Heart right ventricle (tissue), 16 donors: ENCODE results near the gene PIK3C3. TPM values are rescaled to one million over a fixed set of nuclear protein-coding genes. Genes with fewer than 3 reads are reported as not detected.

Experiments
- ATAC-seq, 8 donors: fragments of 200-7000 bp; cut with Tn5 transposase; one replicate each; pipeline ENCODE4 v1.9.1; 2020; ENCODE audit warnings: mild to moderate bottlenecking in 8 of 8, moderate library complexity in 8 of 8, moderate number of reproducible peaks in 1 of 8
- DNase-seq, 2 donors: peaks; one replicate each; pipeline ENCODE4 v3.0.0-alpha.2; 2020
- H3K27ac ChIP-seq, 10 donors: fragments of 200-600 bp; sonication (generic) in 2 of 10; one replicate each; pipeline versions ENCODE4 v1.5.0 to v1.8.0; 2020 to 2022; ENCODE audit warnings: mild to moderate bottlenecking in 3 of 10
- H3K27me3 ChIP-seq, 7 donors: fragments of 200-600 bp; one replicate each; pipeline ENCODE4 v1.8.0; 2021 to 2022; ENCODE audit warnings: mild to moderate bottlenecking in 2 of 7
- H3K36me3 ChIP-seq, 9 donors: fragments of 200-600 bp; sonication (generic) in 1 of 9; one replicate each; pipeline versions ENCODE4 v1.5.0 to v1.8.0; 2020 to 2022; ENCODE audit warnings: mild to moderate bottlenecking in 2 of 9
- H3K4me1 ChIP-seq, 9 donors: fragments of 200-600 bp; sonication (generic) in 1 of 9; one replicate each; pipeline versions ENCODE4 v1.5.0 to v1.8.0; 2020 to 2022; ENCODE audit warnings: mild to moderate bottlenecking in 4 of 9
- H3K4me3 ChIP-seq, 10 donors: fragments of 200-600 bp; sonication (generic) in 2 of 10; one replicate each; pipeline versions ENCODE4 v1.5.0 to v1.8.0; 2020 to 2022; ENCODE audit warnings: mild to moderate bottlenecking in 7 of 10, moderate library complexity in 2 of 10
- H3K9me3 ChIP-seq, 11 donors: fragments of 200-600 bp in 10 of 11; sonication (generic) in 2 of 11; one replicate each; pipeline versions ENCODE4 v1.5.0 to v1.8.0; 2013 to 2022; ENCODE audit warnings: mild to moderate bottlenecking in 2 of 11, control low read depth in 1 of 11, moderate library complexity in 1 of 11
- CTCF ChIP-seq, 9 donors: fragments of 200-600 bp; sonication (generic) in 2 of 9; IDR thresholded peaks; one replicate each; pipeline versions ENCODE4 v1.5.0 to v1.8.0; 2021 to 2022; ENCODE audit warnings: antibody characterized with exemption in 9 of 9, mild to moderate bottlenecking in 5 of 9, moderate library complexity in 1 of 9
- WGBS, 2 donors: extraction: QIAGEN DNeasy Blood & Tissue Kit; methylation state at CpG; one replicate each; pipeline ENCODE4 v1.1.7; 2013; ENCODE audit warnings: inconsistent platforms in 1 of 2; 5-methylcytosine and 5-hydroxymethylcytosine counted together
- intact Hi-C, 10 donors: fragments of 100-400 bp; cut with DNase I; formaldehyde crosslinking; loops; one replicate each; pipeline versions ENCODE4 v1.11.1 to v1.14.2; 2022
- polyA plus RNA-seq, 2 donors: library from polyadenylated mRNA; stranded (reverse); fragments of 200-250 nt; gene quantifications; one replicate each; pipeline ENCODE4 v1.2.3, GENCODE V29; 2013
- total RNA-seq, 10 donors: library from RNA; stranded (reverse); fragmentation: NEBNext Ultra II Directional in 3 of 10; extraction: Animal tissue kit (Norgen Biotek cat#: 25700) in 3 of 10; gene quantifications; one replicate each; pipeline versions ENCODE4 v1.2.1 to v1.2.4, GENCODE V29; 2021 to 2023
- donor health status: Arrhythmogenic right ventricular cardiomyopathy.
- donor health status: ischemic (EF 13 %, LVEDD 7.1; RV severe dilation, severe dysfunction).
- donor health status: healthy with polysubstance abuse.
- donor health status: DM: no; HTN: yes; CAD: no.
- donor health status: DM: no; HTN: no; CAD: no.
- donor health status: ischemic (EF 25% LVEDD 6.9; RV normal size, moderate dysfunction).
- donor health status: ischemic (EF 25% LVEDD 5.7; RV mildly dilated, moderate dysfunction).
- donor health status: healthy.
- donor health status: DM: yes; HTN: yes; CAD: no.
- donor health status: Ischemic cardiomyopathy.
- donor health status: ischemic (EF 35%, LVEDD 5.7; RV mildly dilated, moderate dysfunction).
- donor health status: nonischemic (EF 11% LVEDD 7.7; RV severe dilation, severe dysfunction).
- donor health status: DM: yes; HTN: yes; CAD: no.
- donor health status: PGD.
- donor health status: ischemic (EF 29% LVEDD 5.4; RV normal size, mild dysfunction).
- donor health status: nonischemic (EF 23%, LVEDD 6.1; RV moderate dilation, normal function).

PIK3C3 gene
- total and polyA plus RNA-seq, 12 donors, result 20.8 to 41.4 (median 30.9) TPM

GRCh38 chr18:42067518-42067917 lies 112.5 kb downstream of the PIK3C3 start:
- Histone ChIP-seq H3K4me1 (no peaks in the 10 kb centered on the region), H3K36me3 (peaks cover 0 to 87% (median 22%) of the 10 kb centered on the region in 9 donors), H3K27me3 (no peaks in the 10 kb centered on the region), H3K9me3 (no peaks in the 10 kb centered on the region), H3K27ac (no peak overlapping the region), H3K4me3 (no peak overlapping the region)
- no peak for DNase-seq
- intact Hi-C loops, result no loop called here
- WGBS, 2 donors, result 85 to 92% methylated on average over 4 of the region's 4 CpGs
- no peak for TF ChIP-seq CTCF (IDR thresholded peaks at IDR 0.05)
- ATAC-seq, result no peak

GRCh38 chr18:42068030-42068429 lies 113.0 kb downstream of the PIK3C3 start:
- Histone ChIP-seq H3K27ac (no peak overlapping the region), H3K9me3 (no peaks in the 10 kb centered on the region), H3K4me3 (no peak overlapping the region), H3K27me3 (no peaks in the 10 kb centered on the region), H3K4me1 (no peaks in the 10 kb centered on the region), H3K36me3 (peaks cover 0 to 87% (median 22%) of the 10 kb centered on the region in 9 donors)
- 93 to 95% methylated on average over 3 of the region's 3 CpGs for WGBS, 2 donors
- no peak for DNase-seq
- no peak for TF ChIP-seq CTCF (IDR thresholded peaks at IDR 0.05)
- intact Hi-C loops, result no loop called here
- no peak for ATAC-seq

GRCh38 chr18:42069036-42069435 lies 114.0 kb downstream of the PIK3C3 start:
- Histone ChIP-seq H3K4me3 (no peak overlapping the region), H3K36me3 (peaks cover 0 to 96% (median 22%) of the 10 kb centered on the region in 9 donors), H3K4me1 (no peaks in the 10 kb centered on the region), H3K27ac (no peak overlapping the region), H3K27me3 (no peaks in the 10 kb centered on the region), H3K9me3 (no peaks in the 10 kb centered on the region)
- ATAC-seq (no peak), DNase-seq (no peak)
- no peak for TF ChIP-seq CTCF (IDR thresholded peaks at IDR 0.05)
- intact Hi-C loops, result no loop called here

- ATAC-seq (no peak), DNase-seq (no peak)
- Histone ChIP-seq H3K9me3 (no peaks in the 10 kb centered on the region), H3K4me1 (no peaks in the 10 kb centered on the region), H3K27ac (no peak overlapping the region), H3K4me3 (no peak overlapping the region), H3K27me3 (no peaks in the 10 kb centered on the region), H3K36me3 (peaks cover 0 to 94% (median 35%) of the 10 kb centered on the region in 9 donors)
- no peak for TF ChIP-seq CTCF (IDR thresholded peaks at IDR 0.05)
- intact Hi-C loops, result no loop called here
- 98 to 99% methylated on average over 4 of the region's 4 CpGs for WGBS, 2 donors
These were observed 117.4 kb downstream of the PIK3C3 start for GRCh38 chr18:42072407-42072806.
